Liver (tissue), 9 donors: ENCODE results near the gene AIPL1. TPM values are rescaled to one million over a fixed set of nuclear protein-coding genes. Genes with fewer than 3 reads are reported as not detected.

ENCODE experiments used
- DNase-seq: peaks from one replicate; pipeline ENCODE4 v3.0.0-alpha.2; 2017; ENCODE audit warnings: low spot score
- H3K27ac ChIP-seq, 2 donors: one replicate each; pipeline ENCODE4 v1.7.0; 2013; ENCODE audit warnings: inconsistent platforms in 2 of 2, low read length in 2 of 2, control low read depth in 1 of 2, low read depth in 1 of 2, mild to moderate bottlenecking in 1 of 2
- H3K27me3 ChIP-seq, 4 donors: one replicate each; pipeline versions ENCODE4 v1.6.1 to v1.7.0; 2013; ENCODE audit warnings: low read length in 3 of 4, inconsistent platforms in 1 of 4, mild to moderate bottlenecking in 1 of 4, moderate library complexity in 1 of 4; ENCODE audit not compliant: control insufficient read depth in 4 of 4, insufficient read depth in 4 of 4
- H3K36me3 ChIP-seq, 4 donors: one replicate each; pipeline versions ENCODE4 v1.6.1 to v1.7.0; 2013; ENCODE audit warnings: low read length in 3 of 4, mild to moderate bottlenecking in 3 of 4, low read depth in 1 of 4, moderate library complexity in 1 of 4; ENCODE audit not compliant: control insufficient read depth in 4 of 4, insufficient read depth in 3 of 4
- H3K4me1 ChIP-seq, 4 donors: one replicate each; pipeline versions ENCODE4 v1.6.1 to v1.7.0; 2013; ENCODE audit warnings: low read length in 3 of 4, mild to moderate bottlenecking in 3 of 4, moderate library complexity in 1 of 4; ENCODE audit not compliant: control insufficient read depth in 4 of 4, insufficient read depth in 4 of 4
- H3K4me3 ChIP-seq, 3 donors: one replicate each; pipeline versions ENCODE4 v1.6.1 to v1.7.0; 2013; ENCODE audit warnings: low read length in 3 of 3, control low read depth in 1 of 3, low read depth in 1 of 3, mild to moderate bottlenecking in 1 of 3
- H3K9ac ChIP-seq, 2 donors: one replicate each; pipeline ENCODE4 v1.7.0; 2013; ENCODE audit warnings: low read length in 2 of 2, mild to moderate bottlenecking in 2 of 2, moderate library complexity in 2 of 2, control low read depth in 1 of 2, low read depth in 1 of 2
- H3K9me3 ChIP-seq, 4 donors: one replicate each; pipeline versions ENCODE4 v1.6.1 to v1.7.0; 2013; ENCODE audit warnings: low read length in 3 of 4; ENCODE audit not compliant: control insufficient read depth in 4 of 4
- ATF3 ChIP-seq: IDR thresholded peaks from 2 replicates; pipeline ENCODE4 v1.6.1; 2016; ENCODE audit warnings: antibody characterized with exemption
- EGR1 ChIP-seq, 2 donors: IDR thresholded peaks; 2 replicates each; pipeline ENCODE4 v1.6.1; 2016 to 2018; ENCODE audit warnings: antibody characterized with exemption in 2 of 2, low read depth in 2 of 2
- FOXA1 ChIP-seq: IDR thresholded peaks from 2 replicates; pipeline ENCODE4 v1.6.1; 2016; ENCODE audit warnings: antibody characterized with exemption
- FOXA2 ChIP-seq: IDR thresholded peaks from 2 replicates; pipeline ENCODE4 v1.6.1; 2016; ENCODE audit warnings: antibody characterized with exemption
- GABPA ChIP-seq, 2 donors: IDR thresholded peaks in 1 of 2; conservative IDR thresholded peaks in 1 of 2; 2 replicates each; pipeline ENCODE4 v1.6.1; 2016; ENCODE audit warnings: antibody characterized with exemption in 2 of 2, mild to moderate bottlenecking in 1 of 2, moderate library complexity in 1 of 2
- HNF4A ChIP-seq, 2 donors: conservative IDR thresholded peaks; 2 replicates each; pipeline ENCODE4 v1.6.1; 2016; ENCODE audit warnings: antibody characterized with exemption in 2 of 2, mild to moderate bottlenecking in 2 of 2
- HNF4G ChIP-seq: IDR thresholded peaks from 2 replicates; pipeline ENCODE4 v1.6.1; 2016; ENCODE audit warnings: antibody characterized with exemption
- JUND ChIP-seq, 2 donors: IDR thresholded peaks; 2 replicates each; pipeline ENCODE4 v1.6.1; 2016; ENCODE audit warnings: antibody characterized with exemption in 2 of 2
- MAX ChIP-seq: IDR thresholded peaks from 2 replicates; pipeline ENCODE4 v1.6.1; 2016; ENCODE audit warnings: antibody characterized with exemption
- NR2F2 ChIP-seq: IDR thresholded peaks from 2 replicates; pipeline ENCODE4 v1.6.1; 2016; ENCODE audit warnings: antibody characterized with exemption
- RAD21 ChIP-seq, 2 donors: IDR thresholded peaks; 2 replicates each; pipeline ENCODE4 v1.6.1; 2016; ENCODE audit warnings: antibody characterized with exemption in 2 of 2, mild to moderate bottlenecking in 2 of 2
- REST ChIP-seq: IDR thresholded peaks from 2 replicates; pipeline ENCODE4 v1.6.1; 2016; ENCODE audit warnings: antibody characterized with exemption, mild to moderate bottlenecking
- RXRA ChIP-seq, 2 donors: IDR thresholded peaks; 2 replicates each; pipeline ENCODE4 v1.6.1; 2017 to 2018; ENCODE audit warnings: antibody characterized with exemption in 2 of 2, mild to moderate bottlenecking in 1 of 2
- SP1 ChIP-seq: IDR thresholded peaks from 2 replicates; pipeline ENCODE4 v1.6.1; 2018; ENCODE audit warnings: antibody characterized with exemption, mild to moderate bottlenecking
- TAF1 ChIP-seq: conservative IDR thresholded peaks from 2 replicates; pipeline ENCODE4 v1.6.1; 2016; ENCODE audit warnings: antibody characterized with exemption, mild to moderate bottlenecking
- YY1 ChIP-seq: IDR thresholded peaks from 2 replicates; pipeline ENCODE4 v1.6.1; 2016; ENCODE audit warnings: antibody characterized with exemption, mild to moderate bottlenecking
- ZBTB33 ChIP-seq: IDR thresholded peaks from 2 replicates; pipeline ENCODE4 v1.6.1; 2016; ENCODE audit warnings: antibody characterized with exemption
- WGBS: extraction: QIAGEN DNeasy Blood & Tissue Kit; methylation state at CpG from one replicate; pipeline ENCODE4 v1.1.7; 2013; 5-methylcytosine and 5-hydroxymethylcytosine counted together
- polyA plus RNA-seq, 2 donors: library from polyadenylated mRNA; stranded (reverse) in 1 of 2; unstranded in 1 of 2; fragments of 200-250 nt in 1 of 2; fragments of >200 nt in 1 of 2; fragmentation: Nextera tagmentation in 1 of 2; extraction: Ambion mirVana in 1 of 2; gene quantifications; one replicate each; pipeline versions ENCODE4 v1.2.1 to v1.2.3, GENCODE V29; 2013 to 2015
- total RNA-seq, 2 donors: library from RNA; depleted of rRNA; stranded (reverse); fragments of >200 nt; gene quantifications; one replicate each; pipeline ENCODE4 v1.2.3, GENCODE V29; 2014
- donor health status: healthy.
- donor health status: healthy.
- donor health status: healthy.
- donor health status: healthy.
- donor health status: healthy.

Gene AIPL1
- total and polyA plus RNA-seq, 4 donors, result not detected

GRCh38 chr17:6461246-6461645, 26.3 kb upstream of the AIPL1 start:
- H3K4me1 ChIP-seq, result no peaks in the 10 kb centered on the region
- WGBS, result 95% methylated on average over 14 of the region's 14 CpGs
- no peak for DNase-seq
- no peak overlapping the region for H3K4me3 ChIP-seq
- TF ChIP-seq GABPA (IDR thresholded peaks at IDR 0.05 in 1 of 2, conservative IDR thresholded peaks at IDR 0.05 in 1 of 2) (no peak), FOXA1 (no peak), ZBTB33 (no peak), JUND (IDR thresholded peaks at IDR 0.05) (no peak), RAD21 (IDR thresholded peaks at IDR 0.05) (no peak), SP1 (no peak), HNF4A (conservative IDR thresholded peaks at IDR 0.05) (no peak), FOXA2 (no peak), NR2F2 (no peak), RXRA (IDR thresholded peaks at IDR 0.05) (no peak)
- H3K36me3 ChIP-seq, result no peaks in the 10 kb centered on the region
- H3K9me3 ChIP-seq, result no peaks in the 10 kb centered on the region
- H3K9ac ChIP-seq, result no peak overlapping the region
- H3K27me3 ChIP-seq, result no peaks in the 10 kb centered on the region
- no peak overlapping the region for H3K27ac ChIP-seq

- Histone ChIP-seq H3K36me3 (no peaks in the 10 kb centered on the region), H3K9ac (no peak overlapping the region), H3K4me1 (no peaks in the 10 kb centered on the region), H3K27me3 (no peaks in the 10 kb centered on the region), H3K4me3 (no peak overlapping the region), H3K9me3 (no peaks in the 10 kb centered on the region), H3K27ac (no peak overlapping the region)
- TF ChIP-seq REST (no peak), RXRA (IDR thresholded peaks at IDR 0.05) (no peak), ZBTB33 (no peak), HNF4G (no peak), FOXA2 (no peak), TAF1 (no peak), MAX (no peak), GABPA (IDR thresholded peaks at IDR 0.05 in 1 of 2, conservative IDR thresholded peaks at IDR 0.05 in 1 of 2) (no peak), NR2F2 (no peak), ATF3 (no peak), EGR1 (IDR thresholded peaks at IDR 0.05; ENCODE audit: low read depth in 2 of 2) (no peak), RAD21 (IDR thresholded peaks at IDR 0.05) (no peak), SP1 (no peak), HNF4A (conservative IDR thresholded peaks at IDR 0.05) (no peak), FOXA1 (no peak), YY1 (no peak)
- no peak for DNase-seq
- 84% methylated on average over 9 of the region's 9 CpGs for WGBS
These were observed 25.7 kb upstream of the AIPL1 start for GRCh38 chr17:6460531-6461161.
